CD4-positive, alpha-beta T cell treated with Interleukin-17A for 1 hour (primary cell): Measurements from ENCODE around the gene NPIPB8.
"Not testable (repeated sequence)": the region's sequence is repeated elsewhere in the genome, so short reads cannot be mapped to it uniquely, and the experiment has no call there.

ENCODE experiments used
- DNase-seq: peaks from one replicate; pipeline ENCODE4 v3.0.0-alpha.2; 2020

Gene NPIPB8

DNA sequence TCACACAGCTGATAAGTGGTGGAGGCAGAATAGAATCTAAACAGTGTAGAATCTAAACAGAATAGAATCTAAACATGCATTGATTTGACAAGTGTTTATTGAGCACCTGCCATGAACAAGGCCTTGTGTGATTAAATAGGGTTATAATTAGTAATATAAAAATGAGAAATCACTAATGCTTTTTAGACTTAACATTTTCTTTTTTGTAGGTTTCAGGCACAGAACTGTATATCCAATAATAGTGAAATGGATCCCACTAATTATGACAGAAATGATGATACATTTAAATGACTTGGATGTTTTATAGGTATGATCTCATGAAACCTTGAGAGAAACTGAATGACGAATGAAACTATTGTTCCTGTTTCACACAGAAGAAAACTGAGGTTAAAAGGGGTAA is at the start of gene NPIPB8:
TSS of gene NPIPB8 (plus strand) at position 301 of the 400 bp plus-strand sequence. CDS start 296 bp downstream, outside the sequence.
- DNase-seq, result not testable (repeated sequence)

DNA sequence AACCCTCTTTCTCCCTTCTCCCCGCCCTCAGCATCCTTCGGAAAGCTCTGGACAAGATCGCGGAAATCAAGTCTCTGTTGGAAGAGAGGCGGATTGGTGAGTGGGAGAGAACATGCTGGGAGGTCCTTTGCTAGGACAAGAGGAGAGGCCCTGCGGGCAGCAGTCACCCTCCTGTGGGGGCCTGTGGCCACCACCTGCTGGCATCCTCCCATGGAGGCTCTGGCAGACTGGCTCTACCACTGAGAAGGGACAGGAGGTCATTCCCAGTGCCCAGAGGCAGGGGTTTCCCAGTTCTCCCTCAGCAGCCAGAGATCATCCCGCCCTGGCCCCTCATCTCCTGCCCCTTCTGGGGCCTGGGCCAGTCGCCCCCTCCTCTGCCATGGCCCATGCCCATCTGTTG is 48.8 kb upstream of the NPIPB8 start:
- no peak for DNase-seq

DNA sequence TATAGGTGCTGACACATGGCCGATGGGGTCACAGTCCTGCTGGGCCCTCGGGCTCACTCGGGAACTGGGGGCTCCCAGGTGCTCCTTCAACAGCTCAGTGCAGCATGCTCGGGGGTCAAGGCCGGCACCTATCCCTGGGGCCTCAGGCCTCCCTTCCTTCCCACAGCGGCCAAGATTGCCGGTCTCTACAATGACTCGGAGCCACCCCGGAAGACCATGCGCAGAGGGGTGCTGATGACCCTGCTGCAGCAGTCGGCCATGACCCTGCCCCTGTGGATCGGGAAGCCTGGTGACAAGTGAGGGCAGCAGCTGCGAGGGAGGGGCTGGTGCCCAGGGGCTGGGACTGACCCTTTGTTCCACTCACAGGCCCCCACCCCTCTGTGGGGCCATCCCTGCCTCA is 47.9 kb upstream of the NPIPB8 start:
- DNase-seq, result no peak

DNA sequence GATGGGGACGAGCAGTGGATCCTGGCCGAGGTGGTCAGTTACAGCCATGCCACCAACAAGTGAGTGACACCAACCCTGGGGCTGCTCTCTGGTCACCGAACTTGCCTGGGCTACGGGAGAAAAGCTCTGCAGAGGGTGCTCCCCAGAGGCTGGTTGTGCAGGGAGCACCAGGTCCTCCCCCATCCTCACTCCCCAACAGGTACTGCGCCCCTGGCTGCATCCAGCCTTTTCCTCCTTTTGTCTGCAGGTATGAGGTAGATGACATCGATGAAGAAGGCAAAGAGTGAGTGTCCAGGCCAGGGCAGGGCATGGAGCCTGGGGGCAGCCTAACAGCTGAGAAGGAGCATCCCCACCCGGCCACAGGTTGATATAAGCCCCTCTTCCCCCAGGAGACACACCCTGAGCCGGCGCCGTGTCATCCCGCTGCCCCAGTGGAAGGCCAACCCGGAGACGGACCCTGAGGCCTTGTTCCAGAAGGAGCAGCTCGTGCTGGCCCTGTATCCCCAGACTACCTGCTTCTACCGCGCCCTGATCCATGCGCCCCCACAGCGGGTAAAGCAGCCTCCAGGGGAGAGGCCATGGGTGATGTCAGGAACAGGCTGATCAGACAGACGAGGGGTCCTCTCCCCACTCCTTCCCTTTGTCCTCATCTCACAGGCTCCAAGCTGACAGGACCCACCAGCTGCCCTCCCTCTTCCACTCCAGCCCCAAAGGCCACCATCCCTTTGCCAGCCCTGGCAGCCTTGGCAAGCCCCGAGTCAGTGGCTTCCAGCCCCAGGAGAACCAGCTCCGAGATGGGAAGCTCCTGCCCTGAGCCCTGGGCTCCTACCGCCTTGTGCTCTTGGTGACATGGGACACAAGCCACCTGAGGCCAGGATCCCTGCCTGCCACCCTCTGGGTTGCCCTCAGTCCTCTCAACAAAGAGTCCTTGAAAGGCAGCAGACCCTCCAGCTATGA is 47.2 kb upstream of the NPIPB8 start:
- no peak for DNase-seq

GRCh38 chr16:28591355-28591754 is 46.5 kb upstream of the NPIPB8 start:
- DNase-seq, result no peak

DNA sequence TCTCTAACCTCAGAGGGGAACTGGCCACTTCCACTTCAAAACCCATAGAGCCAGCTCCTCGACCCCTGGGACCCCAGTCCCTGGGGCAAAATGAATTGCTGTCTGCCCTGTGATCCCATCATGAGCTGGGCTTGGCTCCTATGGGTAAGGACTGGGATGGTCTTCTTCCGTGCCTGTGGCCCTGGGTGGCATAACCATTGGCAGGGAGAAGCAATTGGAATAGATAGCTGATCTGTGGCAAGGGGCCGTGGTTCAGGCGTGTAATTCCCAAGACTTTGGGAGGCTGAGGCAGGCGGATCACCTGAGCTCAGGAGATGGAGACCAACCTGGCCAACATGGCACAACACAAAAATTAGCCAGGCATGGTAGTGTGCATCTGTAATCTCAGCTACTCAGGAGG is 45.4 kb upstream of the NPIPB8 start:
- DNase-seq, result no peak

- DNase-seq, result no peak
Observed at GRCh38 chr16:28592979-28593553, 44.8 kb upstream of the NPIPB8 start.

DNA sequence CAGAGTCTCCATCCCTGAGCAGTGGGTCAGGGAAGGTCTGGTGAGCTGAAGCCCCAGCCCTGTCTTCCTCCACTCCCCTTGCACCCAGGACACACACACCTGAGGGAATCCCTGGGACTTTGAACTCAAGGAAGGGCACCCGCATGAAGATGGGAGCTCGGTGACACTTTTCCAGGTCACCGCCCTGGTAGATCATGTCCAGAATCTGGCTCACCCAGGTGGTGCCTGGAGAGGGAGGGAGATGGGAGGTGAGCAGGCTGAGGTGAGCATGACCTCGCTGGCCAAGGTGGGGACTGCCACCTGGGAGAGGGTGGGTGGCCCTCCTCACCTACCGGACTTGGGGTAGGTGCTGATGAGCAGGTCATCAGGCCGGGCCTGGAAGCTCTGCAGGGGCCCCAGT is 42.4 kb upstream of the NPIPB8 start:
- not testable (repeated sequence) for DNase-seq

DNA sequence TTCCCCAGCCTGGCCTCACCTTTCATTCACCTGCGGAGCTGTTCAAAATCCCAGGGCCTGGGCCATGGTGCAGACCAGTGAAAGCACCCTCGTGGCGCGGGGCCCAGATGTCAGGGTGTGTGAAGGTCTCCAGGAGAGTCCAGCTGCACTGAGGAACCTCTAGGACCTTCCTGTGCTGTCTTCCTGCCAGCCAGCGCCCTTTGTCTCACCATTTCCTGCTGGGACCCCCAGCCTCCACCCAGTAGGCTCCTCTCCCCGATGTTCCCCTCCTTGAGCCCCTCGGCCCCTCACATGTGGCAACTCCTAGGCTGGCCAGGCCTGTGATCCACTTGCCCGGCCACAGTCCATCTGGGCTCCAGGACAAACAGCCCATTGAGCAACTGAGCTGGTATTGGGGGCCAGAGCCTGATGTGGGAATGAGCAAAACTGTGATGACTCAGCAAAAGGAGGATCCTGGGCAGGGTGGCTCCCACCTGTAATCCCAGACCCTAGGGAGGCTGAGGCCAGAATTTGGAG is 41.7 kb upstream of the NPIPB8 start:
- DNase-seq, result no peak

GRCh38 chr16:28596840-28597691 is 40.8 kb upstream of the NPIPB8 start, which contains the start of gene SULT1A2:
TSS of gene SULT1A2 (minus strand) at chr16:28597050. CDS start at chr16:28595930, 1,120 bp downstream.
- no peak for DNase-seq

DNA sequence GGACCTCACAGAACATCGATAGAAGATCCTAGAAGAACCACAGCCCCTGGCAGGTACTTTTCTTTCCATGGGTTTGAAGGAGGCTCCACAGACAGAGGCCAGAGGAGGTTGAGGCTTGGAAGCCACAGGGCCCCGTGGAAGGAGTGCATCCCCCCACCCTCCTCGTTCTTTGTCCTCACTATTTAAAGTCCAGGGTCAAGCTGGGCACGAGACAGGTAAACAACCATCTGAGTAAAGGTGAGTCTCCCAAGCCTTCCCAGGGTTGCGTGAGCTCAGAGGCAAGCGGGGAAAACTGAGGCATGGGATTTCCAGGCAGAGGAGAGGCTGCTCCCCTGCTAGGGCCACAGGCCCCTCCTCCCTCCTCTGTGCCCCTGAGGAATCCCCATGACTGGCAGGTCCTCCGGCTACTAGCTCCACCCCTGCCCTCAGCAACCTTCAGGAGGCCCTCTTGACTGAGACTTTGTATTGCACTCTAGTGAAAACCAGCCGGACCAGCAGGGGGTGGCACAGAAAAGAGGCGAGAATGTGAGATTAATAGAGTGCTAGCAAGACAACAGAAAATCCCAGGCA is 40.1 kb upstream of the NPIPB8 start:
- no peak for DNase-seq

DNA sequence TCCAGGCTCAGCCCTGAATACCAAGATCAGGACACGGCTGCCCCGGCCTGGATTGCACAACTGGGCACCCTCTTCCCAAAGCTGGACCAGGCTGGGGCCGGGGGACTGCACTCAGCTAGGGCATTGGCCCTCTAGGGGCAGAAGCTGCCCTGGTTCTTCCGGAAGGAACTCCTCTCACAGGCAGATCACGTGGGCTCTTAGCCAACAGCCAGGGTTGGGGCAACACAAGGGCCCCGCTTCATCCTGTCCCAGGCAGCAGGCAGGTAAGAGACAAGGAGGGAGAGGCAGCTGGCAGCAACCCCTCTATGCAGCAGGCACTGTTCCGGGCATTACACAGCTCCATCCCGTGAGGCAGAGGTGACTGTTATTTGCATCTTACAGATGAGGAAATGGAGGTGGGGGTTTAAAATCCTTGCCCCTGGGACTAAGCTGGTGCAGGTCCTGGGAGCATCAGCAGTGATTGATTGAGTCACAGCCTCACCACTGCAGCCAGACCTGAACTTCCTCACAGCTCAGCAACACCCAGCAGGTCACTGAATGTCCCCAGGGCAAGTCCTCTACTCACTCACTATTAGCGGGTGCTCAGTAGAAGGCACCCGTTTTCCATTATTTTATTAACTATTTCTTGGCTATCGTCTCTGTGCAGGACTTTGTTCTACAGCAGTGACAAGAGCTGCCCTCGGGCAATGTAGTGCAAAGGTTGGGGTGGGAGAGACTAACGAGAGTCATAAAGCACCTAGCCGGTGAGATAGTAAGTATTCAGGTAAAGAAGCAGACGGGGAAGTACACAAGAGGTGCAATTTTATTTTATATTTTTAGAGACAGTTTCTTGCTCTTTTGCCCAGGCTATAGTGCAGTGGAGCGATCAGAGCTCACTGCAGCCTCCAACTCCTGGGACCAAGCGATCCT is 38.2 kb upstream of the NPIPB8 start:
- not testable (repeated sequence) for DNase-seq

GRCh38 chr16:28600965-28601364 is 36.9 kb upstream of the NPIPB8 start:
- not testable (repeated sequence) for DNase-seq

- not testable (repeated sequence) for DNase-seq
Observed at GRCh38 chr16:28601589-28601988, 36.3 kb upstream of the NPIPB8 start.

- not testable (repeated sequence) for DNase-seq
Observed at GRCh38 chr16:28602062-28602461, 35.8 kb upstream of the NPIPB8 start.

- DNase-seq, result no peak
Observed at GRCh38 chr16:28602529-28602928, 35.3 kb upstream of the NPIPB8 start.

GRCh38 chr16:28603381-28604185 is 34.3 kb upstream of the NPIPB8 start:
- DNase-seq, result no peak

DNA sequence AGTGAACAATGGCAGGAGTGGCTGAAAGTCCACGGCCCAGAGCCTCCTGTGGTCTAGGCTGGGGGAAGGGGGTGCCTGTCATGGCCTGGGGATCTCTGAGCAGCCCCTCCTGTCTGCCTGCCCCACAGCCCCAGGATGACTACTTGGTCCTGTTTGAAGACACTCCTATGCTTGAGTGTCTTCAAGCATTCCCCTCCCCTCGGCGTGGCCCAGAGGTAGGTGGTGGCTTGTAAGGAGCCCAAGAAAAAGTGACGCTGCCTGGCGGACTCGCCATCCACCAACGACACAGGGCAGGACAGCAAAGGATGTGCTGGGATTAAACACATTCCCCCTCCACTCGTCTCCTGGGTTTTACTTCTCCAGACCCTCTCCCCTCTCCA is 33.7 kb upstream of the NPIPB8 start:
- DNase-seq, result no peak

DNA sequence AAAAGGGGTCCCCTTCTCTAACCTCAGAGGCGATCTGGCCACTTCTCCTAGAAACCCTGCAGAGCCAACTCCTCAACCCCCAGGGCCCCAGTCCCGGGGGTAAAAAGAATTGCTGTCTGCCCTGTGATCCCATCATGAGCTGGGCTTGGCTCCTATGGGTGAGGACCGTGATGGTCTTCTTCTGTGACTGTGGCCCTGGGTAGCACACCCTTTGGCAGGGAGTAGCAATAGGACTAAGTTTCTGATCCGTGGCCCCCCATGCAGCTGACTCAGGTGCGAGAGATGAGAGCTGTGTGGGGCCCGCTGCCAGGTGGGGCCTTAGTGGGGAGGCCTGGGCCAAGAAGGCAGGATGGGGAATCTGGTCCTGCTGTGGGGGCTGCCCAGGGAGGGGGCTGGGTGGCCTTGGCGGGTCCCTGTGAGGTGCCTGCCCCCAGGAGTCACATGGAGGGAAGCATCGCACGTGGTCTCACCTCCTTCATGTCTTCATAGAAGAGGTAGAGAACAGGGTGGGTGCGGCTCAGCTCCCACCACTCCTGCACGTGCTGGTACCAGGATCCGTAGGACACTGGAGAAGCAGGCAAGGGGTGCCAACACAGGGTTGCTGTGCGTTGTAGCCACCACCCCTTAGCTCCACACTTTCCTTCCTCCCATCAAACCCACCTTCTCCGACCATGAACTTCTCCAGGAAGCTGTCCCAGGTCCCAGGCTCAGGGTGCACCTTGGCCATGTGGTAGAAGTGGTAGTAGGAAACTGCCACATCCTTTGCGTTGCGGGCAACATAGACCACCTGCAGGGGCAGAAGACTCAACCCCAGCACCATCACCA is 31.4 kb upstream of the NPIPB8 start:
- DNase-seq, result no peak
